RWPE1 (cell line): Measurements from ENCODE around the gene FOSL2.

ENCODE experiments used
- CTCF ChIA-PET: fragments of 350-600 bp; sonication (Branson Sonifier 250); formaldehyde crosslinking; extraction: SDS; loops from one replicate; lab custom pipeline; 2021; lab: Yijun Ruan, JAX
- POLR2A ChIA-PET: fragments of 400-600 bp; formaldehyde crosslinking; extraction: SDS; loops from one replicate; lab custom pipeline; 2020; ENCODE audit warnings: antibody characterized with exemption; ENCODE audit not compliant: low non-redundant PET; lab: Yijun Ruan, JAX
- DNase-seq: peaks from one replicate; pipeline ENCODE4 v3.0.0; 2012; ENCODE audit warnings: low spot score
- H3K27ac ChIP-seq: fragments of 450-650 bp; 2 replicates; pipeline ENCODE4 v1.5.1; 2017
- TF ChIP-seq, protein P1 (sequence below): fragments of 450-650 bp; conservative IDR thresholded peaks from 2 replicates; pipeline ENCODE4 v1.5.1; 2017; ENCODE audit warnings: low read depth, mild to moderate bottlenecking

FOSL2 gene

DNA sequence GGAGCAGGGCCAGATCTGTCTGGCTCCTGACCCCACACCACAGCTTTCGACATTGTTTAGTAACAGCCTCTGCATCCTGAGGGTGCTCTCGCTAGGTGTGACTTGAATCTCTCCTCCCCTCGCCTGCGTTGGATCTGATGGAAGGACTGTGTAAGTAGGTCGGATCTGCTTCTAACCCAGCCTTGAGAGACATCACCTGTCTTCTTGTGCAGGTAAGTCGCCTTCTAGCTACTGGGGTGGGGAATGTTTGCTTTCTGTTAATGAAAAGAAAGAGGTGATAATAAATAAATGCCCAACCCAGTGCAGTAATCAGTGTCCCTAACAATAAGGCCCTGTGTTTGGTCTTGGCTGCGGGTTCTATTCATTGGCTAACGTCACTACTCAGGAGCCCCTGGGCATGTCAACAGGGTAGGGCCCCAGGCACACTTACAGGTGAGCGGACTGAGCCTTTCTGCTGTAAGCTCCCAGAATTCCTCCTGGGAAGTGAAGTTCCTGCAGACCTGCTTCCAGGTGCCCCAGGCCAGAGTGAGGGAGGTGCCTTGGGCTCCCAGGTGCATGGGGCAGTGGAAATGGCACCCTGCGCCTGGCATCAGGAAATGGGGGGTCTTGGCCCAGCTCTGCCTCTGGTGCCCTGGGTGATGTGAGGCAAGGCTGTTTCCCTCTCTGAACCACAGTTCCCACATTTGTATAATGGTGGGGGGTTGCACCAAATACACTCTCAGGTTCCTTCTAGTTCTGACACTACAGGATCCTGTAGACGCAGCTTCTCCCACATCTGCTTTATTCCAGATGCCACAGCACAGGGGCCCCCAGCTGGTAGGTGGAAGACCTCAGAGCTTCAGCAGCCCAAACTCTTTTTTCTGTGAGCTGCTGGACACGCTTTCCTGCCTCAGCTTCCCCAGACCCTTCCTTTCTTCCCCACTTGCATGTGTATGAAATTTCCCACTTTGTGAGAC is 11.2 kb upstream of the FOSL2 start:
- TF ChIP-seq, protein P1, sequence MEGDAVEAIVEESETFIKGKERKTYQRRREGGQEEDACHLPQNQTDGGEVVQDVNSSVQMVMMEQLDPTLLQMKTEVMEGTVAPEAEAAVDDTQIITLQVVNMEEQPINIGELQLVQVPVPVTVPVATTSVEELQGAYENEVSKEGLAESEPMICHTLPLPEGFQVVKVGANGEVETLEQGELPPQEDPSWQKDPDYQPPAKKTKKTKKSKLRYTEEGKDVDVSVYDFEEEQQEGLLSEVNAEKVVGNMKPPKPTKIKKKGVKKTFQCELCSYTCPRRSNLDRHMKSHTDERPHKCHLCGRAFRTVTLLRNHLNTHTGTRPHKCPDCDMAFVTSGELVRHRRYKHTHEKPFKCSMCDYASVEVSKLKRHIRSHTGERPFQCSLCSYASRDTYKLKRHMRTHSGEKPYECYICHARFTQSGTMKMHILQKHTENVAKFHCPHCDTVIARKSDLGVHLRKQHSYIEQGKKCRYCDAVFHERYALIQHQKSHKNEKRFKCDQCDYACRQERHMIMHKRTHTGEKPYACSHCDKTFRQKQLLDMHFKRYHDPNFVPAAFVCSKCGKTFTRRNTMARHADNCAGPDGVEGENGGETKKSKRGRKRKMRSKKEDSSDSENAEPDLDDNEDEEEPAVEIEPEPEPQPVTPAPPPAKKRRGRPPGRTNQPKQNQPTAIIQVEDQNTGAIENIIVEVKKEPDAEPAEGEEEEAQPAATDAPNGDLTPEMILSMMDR: no peak
- ChIA-PET CTCF (no interaction called here), POLR2A (no interaction called here)
- no peak for DNase-seq
- peak overlapping the region; percentile 18 for H3K27ac ChIP-seq

DNA sequence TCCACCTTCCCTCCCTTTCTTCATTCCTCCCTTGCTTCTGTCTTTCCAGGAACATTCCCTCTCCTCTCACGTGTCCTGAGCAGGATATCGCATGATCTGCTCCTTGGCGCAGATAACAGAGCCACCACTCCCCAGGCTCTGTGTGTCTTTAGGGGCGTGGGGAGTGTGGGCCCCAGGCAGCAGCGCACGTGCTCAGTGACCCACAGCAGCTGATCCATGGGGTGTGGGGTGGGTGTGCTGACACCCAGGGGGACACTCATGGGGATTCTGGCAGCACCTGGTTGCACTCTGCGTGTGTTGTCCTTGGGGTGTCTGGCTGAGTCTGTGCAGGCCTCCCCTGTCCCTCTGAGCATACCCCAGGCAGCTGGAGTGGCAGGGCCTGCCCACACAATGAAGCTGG is 9.9 kb upstream of the FOSL2 start:
- peak overlapping the region; percentile 18 for H3K27ac ChIP-seq
- DNase-seq: no peak
- CTCF ChIA-PET: no interaction called here
- TF ChIP-seq, protein P1: no peak
- POLR2A ChIA-PET: no interaction called here

DNA sequence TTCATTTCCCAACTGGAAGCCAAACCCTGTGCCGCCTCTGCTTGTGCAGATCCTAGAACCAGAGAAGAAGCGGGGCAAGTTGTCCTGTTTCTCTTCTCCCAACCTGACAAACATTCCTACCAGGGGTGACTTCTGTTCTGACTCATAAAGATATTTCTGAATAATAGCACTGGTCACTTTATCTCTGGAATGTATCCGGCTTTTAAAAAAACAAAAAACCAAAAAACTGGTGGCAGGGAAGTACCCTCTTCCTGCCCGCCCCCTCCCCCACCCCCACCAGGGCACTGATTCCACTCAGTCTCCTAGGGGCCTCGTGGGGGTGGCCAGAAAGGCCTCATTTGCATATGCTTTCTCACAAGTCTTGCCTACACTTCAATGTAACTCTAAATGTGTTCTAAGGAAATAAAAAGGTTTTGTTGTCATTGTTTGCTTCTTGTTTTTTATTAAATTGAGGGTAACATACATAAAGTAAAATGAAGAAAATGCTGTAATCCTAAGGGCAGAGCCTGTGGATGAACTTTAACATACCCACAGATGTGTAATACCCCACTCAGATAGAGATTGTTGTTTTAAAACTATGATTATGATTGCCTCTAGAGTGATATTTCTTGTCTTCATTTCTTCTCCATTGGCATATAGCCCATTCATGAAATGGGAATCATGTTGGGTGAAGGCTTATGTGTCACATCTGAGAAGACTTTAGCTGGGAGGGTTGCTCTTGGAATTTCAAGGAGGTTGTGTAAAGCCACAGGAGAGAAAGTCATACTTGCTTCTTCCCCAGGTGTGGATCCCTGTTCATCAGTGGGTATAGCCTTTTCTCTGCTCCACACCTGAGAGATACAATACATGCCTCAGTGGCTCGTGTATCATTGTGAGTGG is 5.3 kb upstream of the FOSL2 start:
- ChIA-PET POLR2A (no interaction called here), CTCF (no interaction called here)
- H3K27ac ChIP-seq: peak overlapping the region; percentile 58
- DNase-seq: no peak
- TF ChIP-seq, protein P1: no peak

DNA sequence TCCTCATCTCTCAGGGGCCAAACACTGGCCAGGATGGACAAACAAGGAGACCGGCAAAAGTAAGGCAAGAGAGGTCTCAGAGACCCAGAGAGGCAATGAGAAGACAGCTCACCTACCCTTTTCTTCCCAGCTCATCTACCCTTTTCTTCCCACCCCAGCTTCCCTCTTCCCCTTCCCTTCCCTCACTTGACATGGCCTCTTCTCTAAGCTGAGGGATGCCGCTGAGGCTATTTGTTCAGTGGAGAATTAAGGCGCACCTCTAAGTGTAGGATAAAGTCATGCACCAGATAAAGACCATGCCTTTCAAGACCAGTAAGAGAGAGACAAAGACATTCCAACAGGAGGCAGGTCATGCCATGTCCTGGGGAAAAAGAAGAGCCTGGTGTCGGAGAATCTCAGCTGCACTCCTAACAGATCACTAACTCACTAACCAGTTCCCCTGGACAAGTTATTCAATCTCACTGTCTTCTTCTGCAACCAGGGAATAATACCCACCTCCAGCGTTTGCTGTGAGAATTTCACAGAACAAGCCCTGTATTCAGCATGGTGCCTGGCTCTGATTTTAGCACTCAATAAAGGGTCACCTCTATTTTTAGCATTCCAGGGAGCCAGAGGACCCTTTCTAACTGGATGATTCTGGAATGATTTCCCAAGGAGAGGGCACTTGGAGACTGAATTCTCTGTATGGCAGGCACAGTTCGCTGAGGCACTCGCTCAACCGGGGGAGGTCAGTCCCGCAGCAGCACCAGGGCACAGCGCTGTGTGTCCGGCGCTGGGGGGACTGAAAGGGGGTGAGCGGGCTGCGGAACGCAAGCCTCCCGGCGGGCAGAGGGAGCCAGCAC is 3.0 kb upstream of the FOSL2 start:
- no peak for DNase-seq

DNA sequence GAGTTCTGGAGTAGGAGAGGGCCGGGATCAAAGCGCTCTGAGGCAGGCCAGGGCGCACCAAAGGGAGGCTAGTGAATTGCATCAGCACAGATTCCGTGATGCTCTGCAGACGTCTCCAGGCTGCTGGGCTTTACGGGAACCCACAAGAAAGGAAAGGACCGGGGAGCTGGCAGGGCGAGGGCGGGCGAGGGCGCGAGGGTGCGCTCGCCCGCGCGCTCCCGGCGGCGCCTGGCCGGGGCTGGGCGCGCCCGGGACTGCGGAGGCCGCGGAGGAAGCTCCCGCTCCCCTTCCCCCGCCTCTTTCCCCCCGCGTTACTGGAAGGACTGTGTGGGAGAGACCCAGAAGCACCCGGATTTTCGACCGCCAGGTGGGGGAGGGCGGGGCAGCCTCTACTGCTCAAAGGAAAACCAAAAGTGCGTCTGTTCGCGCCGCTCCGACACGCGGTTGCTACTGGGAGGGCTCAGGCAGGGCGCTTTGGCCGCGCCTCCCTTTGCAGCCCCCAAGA is 2.4 kb upstream of the FOSL2 start:
- DNase-seq: peak; percentile 79
- peak overlapping the region; percentile 100 for H3K27ac ChIP-seq
- TF ChIP-seq, protein P1: peak; percentile 32; the same call in 1 of the 2 replicates
- ChIA-PET CTCF (interaction anchor here (0.6 to 1.4 kb wide), 3 partner anchors 124 to 686 kb away, joined by 3 to 5 read pairs (median 3); no protein-coding TSS in a partner anchor), POLR2A (interaction anchor here (0.6 to 1.0 kb wide), 4 partner anchors 13 to 500 kb away, joined by 3 to 4 read pairs (median 4); partner anchors contain the start of genes BABAM2 and RBKS)

More for the DNA sequence above, 3.0 kb upstream of the FOSL2 start:
- TF ChIP-seq, protein P1: no peak
- ChIA-PET CTCF (interaction anchor here (0.6 kb wide), 2 partner anchors 125 to 317 kb away, joined by 3 read pairs; no protein-coding TSS in a partner anchor), POLR2A (interaction anchor here (0.6 to 1.0 kb wide), 3 partner anchors 19 to 499 kb away, joined by 3 to 8 read pairs (median 4); partner anchors contain the start of genes BABAM2 and RBKS)
- peak overlapping the region; percentile 100 for H3K27ac ChIP-seq
